RCC 7860 (cell line): ENCODE data around the gene CLEC1A.
A peak's percentile ranks its signal among the peaks of the same experiment; 100 is the strongest.

Source experiments
- DNase-seq: peaks from one replicate; pipeline ENCODE4 v3.0.0-alpha.2; 2015; ENCODE audit warnings: low spot score
- FAIRE-seq: peaks from 2 replicates; lab custom pipeline; 2012; peaks lifted over from hg19 to GRCh38; lab: Jason Lieb, UNC

Gene CLEC1A, protein sequence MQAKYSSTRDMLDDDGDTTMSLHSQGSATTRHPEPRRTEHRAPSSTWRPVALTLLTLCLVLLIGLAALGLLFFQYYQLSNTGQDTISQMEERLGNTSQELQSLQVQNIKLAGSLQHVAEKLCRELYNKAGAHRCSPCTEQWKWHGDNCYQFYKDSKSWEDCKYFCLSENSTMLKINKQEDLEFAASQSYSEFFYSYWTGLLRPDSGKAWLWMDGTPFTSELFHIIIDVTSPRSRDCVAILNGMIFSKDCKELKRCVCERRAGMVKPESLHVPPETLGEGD

DNA sequence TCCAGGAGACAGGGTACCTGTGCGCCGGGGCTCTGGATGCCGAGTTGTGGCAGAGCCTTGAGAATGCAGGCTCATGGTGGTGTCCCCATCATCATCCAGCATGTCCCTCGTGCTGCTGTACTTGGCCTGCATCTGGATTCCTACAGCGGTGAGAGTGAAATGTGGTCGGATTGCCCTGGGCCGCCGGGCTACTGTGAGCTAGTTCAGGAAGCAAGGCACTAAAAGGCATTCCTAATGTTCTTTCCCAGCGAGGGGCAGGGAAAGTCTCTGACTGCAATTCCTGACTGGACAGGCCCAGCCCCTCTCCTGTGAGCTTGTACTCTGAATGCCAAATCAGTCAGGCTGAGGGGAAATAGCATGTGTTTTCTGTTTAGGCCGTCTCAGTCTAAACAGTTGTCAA lies at the start of gene CLEC1A:
Gene CLEC1A, minus strand, starts transcription at position 195 of the 400 bp plus-strand sequence. Its CDS starts 63 bp downstream, at position 132.
- FAIRE-seq, result no peak
- DNase-seq, result no peak

DNA sequence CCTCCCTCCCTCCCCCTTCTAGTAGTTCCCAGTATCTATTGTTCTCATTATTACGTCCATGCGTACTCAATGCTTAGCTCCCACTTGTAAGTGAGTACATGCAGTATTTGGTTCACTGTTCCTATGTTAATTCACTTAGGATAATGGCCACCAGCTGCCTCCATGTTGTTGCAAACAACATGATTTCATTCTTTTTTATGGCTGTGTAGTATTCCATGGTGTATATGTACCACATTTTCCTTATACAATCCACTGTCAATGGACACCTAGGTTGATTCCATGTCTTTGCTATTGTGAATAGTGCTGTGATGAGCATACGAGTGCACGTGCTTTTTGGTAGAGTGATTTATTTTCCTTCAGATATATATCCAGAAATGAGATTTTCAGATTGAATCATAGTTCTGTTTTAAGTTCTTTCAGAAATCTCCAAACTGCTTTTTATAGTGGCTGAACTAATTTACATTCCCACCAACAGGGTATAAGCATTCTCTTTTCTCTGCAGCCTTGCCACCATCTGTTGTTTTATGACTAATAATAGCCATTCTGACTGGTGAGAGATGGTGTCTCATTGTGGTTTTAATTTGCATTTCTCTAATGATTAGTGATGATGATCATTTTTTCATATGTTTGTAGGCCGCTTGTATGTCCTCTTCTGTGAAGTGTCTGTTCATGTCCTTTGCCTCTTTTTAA lies 49.1 kb upstream of the CLEC1A start:
- DNase-seq (no peak), FAIRE-seq (no peak)

DNA sequence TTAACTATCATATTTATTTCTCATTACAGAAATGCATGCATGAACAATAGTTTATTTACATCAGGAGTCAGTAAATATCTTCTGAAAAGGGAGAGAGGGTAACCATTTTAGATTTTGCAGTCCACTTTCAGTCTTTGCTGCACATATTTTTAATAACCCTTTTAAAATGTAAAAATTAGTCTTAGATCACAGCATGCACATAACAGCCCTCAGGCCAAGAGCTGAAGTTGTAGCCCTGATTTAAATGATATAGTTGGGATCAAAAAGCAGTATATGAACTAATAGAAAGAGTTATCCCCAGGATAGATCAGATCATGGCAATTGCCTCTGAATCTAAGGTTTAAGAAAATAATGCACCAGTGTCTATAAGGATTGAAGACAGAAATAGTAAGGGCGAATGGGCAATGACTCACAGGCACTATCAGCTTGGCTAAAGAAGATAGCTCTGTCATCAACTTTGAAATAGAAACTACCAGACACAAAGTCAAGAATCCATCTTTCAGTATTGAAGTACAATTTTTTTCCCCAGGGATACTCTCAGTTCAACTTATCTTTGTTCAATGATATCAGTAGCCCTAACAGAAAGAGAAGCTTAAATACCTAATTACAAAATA lies 44.3 kb upstream of the CLEC1A start:
- no peak for FAIRE-seq
- DNase-seq, result no peak

- no peak for FAIRE-seq
- DNase-seq, result peak; percentile 10
These were observed 41.2 kb upstream of the CLEC1A start for GRCh38 chr12:10140001-10140400.

DNA sequence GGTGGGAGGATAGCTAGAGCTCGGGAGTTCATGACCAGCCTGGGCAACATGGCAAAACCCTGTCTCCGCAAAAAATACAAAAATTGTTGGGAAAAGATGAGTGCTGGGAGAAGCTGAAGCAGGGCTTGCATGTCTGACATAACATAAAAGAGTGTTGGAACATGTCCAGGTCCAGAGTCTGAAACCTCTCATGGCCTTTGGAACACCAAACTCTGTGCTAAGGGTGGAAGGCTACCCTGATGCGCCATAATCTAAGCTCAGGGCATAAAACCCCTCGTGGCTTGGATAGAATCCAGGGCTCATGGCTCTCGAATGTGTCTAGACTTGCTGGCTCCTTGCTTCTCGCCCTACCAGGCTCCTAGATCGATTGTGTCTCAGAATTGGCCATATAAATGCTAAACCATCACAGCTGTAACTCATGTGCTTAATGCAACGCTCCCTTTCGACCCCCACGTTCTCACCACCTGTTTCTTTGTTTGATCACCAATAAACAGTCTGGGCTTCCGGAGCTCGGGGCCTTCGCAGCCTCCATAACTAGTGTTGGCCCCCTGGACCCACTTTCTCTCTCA lies 37.9 kb upstream of the CLEC1A start:
- FAIRE-seq (no peak), DNase-seq (no peak)

- no peak for DNase-seq
- FAIRE-seq, result no peak
These were observed 36.3 kb upstream of the CLEC1A start for GRCh38 chr12:10135126-10135525.

- DNase-seq, result no peak
- no peak for FAIRE-seq
These were observed 34.1 kb upstream of the CLEC1A start for GRCh38 chr12:10132850-10133370.

DNA sequence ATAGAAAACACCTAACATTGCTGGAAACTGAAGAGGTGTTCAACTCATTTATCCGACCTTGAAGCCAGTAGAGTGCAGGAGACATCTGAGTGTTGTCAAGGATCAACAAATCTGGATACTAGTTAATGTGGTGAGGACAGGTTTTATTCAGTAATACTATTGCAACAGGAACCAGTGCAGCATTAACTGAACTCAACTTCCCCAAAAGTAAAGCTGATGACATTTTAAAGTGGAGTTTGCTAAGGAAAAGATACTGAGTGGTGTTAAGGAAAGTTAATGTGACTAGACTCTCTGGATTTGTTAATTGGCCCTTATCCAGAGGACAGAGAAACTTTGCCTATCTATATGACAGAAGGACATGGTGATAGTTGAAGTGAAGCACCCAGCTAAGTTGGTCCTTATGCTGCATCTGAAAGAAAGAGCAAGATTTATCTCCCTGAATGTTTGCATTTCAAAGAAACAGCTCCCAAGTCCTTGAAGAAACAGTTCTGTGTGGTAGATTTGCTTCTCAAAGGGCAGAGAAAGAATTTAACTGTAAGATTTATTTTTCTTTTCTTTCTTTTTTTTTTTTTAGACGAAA lies 32.4 kb upstream of the CLEC1A start:
- FAIRE-seq (no peak), DNase-seq (no peak)

- no peak for DNase-seq
These were observed 31.3 kb upstream of the CLEC1A start, which contains the start of gene CLEC7A for GRCh38 chr12:10130042-10130441. CLEC7A (minus strand) TSS chr12:10130199; CDS start chr12:10130082, 117 bp downstream.

DNA sequence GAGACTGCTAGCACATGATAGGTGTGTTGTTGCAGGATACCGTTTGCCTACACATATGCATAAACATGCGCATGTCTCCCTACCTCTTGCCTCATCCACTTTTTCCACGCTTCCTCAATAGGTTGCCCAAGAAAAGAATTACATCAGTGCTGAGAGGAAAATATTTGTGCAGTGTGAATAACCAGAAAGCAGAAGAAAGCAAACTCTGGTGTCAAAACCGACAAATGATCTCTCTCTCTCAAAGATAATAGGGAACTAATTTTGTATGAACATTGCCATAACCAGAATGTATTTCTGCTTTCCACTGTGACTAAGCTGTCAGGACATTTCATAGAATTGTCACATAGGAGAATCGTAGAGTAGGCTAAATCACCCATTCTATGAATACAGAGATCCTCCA lies 29.9 kb upstream of the CLEC1A start:
- DNase-seq (no peak), FAIRE-seq (no peak)

More at GRCh38 chr12:10130042-10130441, 31.3 kb upstream of the CLEC1A start, which contains the start of gene CLEC7A:
- no peak for FAIRE-seq

DNA sequence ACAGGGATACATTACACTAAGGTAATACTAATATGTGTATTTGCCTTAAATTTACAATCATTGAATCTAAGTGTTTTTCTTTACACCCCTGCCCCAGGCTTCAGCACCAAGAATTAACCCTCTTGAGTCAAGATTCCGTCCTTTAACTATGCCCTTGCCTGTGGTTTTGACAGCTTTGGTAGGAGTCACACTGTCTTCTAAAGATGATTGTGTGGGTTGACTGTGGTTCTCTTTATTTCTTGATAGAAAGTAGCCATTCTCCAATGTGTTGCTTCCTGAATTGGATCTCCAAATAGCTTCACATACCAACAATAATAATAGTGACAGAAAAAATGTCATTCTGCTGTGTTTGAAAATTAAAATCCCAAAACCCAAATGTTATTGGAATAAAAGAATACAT lies 27.6 kb upstream of the CLEC1A start:
- no peak for DNase-seq
- FAIRE-seq, result no peak

- FAIRE-seq (no peak), DNase-seq (no peak)
These were observed 23.9 kb upstream of the CLEC1A start for GRCh38 chr12:10122689-10123088.

- FAIRE-seq, result no peak
- no peak for DNase-seq
These were observed 22.5 kb upstream of the CLEC1A start for GRCh38 chr12:10121278-10121677.

DNA sequence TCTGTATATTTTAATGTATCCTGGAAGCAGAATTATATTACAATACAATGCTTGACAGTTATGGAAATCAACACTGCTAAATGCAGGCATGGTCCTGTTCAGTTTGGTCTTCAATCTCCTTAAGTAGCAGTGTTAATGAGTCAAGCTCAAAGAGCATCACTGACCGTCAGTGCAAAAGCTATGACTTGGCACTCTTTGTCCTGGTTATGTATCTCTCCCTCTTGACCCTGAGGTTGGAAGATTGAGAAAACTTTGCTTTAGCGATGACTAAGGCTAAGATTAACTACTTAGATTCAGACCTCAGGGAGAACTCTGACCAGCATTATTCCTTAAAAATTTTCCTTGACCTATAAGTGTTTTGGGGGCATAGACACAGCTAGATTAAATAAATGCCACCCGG lies 20.3 kb upstream of the CLEC1A start:
- DNase-seq (no peak), FAIRE-seq (no peak)

GRCh38 chr12:10115890-10116289 lies 17.1 kb upstream of the CLEC1A start:
- DNase-seq (no peak), FAIRE-seq (no peak)

DNA sequence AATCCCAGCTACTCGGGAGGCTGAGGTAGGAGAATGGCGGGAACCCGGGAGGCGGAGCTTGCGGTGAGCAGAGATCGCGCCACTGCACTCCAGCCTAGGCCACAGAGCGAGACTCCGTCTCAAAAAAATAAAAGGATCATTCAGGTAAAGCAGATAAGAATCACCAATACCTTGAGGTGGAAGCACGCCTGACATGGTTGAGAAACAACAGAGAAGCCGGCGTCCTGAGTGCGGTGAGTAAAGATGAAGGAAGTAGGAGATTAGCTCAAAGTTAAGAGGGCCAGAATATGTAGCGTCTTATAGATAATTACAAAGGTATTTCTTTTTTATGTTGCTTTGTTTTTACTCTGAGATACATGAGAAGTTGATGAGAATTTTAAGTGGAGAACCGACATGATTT lies 16.5 kb upstream of the CLEC1A start:
- FAIRE-seq, result no peak

DNA sequence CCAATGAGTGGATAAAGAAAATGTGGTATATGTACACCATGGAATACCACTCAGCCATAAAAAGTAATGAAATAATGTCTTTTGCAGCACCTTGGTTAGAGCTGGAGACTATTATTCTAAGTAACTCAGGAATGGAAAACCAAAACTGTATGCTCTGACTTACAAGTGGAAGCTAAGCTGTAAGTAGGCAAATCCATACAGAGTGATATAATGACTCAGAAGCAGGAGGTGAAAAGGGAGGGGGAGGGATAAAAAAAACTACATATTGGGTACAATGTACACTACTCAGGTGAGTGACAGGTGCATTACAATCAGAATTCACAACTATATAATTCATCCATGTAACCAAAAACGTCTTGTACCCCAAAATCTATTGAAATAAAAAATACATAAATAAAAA lies 15.1 kb upstream of the CLEC1A start:
- no peak for FAIRE-seq
- DNase-seq, result no peak

More for the DNA sequence above, 16.5 kb upstream of the CLEC1A start:
- no peak for DNase-seq

- DNase-seq, result no peak
- FAIRE-seq, result no peak
These were observed 14.3 kb upstream of the CLEC1A start for GRCh38 chr12:10113075-10113474.

DNA sequence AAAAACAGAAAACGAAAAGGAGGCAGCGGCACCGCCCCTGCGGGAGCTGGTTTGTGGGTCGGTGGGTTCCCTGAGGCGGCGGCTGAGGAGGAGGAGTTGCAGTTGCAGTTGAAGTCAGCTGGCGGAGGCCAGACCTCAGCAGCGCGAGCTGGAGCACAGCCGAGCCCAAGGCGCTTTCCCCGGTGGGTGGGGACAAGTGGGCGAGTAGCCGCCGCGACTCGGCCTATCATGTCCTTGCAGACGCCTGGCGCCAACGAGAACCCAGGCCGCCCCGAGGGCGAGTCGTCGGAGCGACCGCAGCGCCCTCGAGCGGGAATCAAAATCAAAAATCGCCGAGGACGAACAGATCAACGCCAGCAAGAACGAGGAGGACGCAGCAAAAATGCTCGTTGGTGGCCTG lies 12.7 kb upstream of the CLEC1A start:
- FAIRE-seq (no peak), DNase-seq (no peak)

DNA sequence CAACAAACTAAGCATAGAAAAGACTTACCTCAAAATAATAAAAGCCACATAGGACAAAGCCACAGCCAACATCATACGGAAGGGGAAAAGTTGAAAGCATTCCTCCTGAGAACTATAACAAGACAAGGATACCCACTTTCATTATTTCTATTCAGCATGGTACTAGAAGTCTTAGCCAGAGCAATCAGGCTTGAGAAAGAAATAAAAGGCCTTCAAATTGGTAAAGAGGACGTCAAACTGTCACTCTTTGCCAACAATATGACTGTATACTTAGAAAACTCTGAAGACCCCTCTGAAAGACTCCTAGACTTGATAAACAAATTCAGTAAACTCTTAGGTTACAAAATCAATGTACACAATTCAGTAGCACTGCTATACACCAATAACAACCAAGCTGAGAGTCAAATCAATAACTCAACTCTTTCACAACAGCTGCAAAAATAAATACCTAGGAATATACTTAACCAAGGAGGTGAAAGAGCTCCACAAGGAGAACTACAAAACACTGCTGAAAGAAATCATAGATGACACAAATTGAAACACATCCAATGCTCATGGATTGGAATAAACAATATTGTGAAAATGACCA lies 11.6 kb upstream of the CLEC1A start:
- FAIRE-seq, result no peak

DNA sequence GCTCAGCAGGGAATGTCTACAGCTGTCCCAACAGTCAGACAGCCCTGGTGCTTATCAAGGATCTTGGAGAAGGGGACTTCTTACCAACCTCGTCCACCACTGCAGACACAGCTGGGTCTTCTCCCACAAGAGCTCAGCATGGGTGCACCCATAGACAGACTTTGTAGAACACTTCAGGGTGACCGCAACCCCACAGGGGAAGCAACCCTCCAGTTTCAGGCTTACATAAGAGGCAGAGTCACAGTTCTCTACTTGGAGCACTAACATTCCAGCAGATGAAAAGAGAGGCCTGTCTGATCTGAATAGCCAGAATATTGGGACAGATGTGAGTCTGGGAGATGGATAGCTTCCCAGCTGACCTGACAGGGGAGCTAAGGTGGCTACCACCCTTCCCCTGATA lies 3.5 kb upstream of the CLEC1A start:
- no peak for DNase-seq
- FAIRE-seq, result no peak

More for the DNA sequence above, 11.6 kb upstream of the CLEC1A start:
- DNase-seq, result no peak
